ENCODE data around the gene PELI3. TPM values are rescaled to one million over a fixed set of nuclear protein-coding genes. Genes with fewer than 3 reads are reported as not detected.
A peak's percentile ranks its signal among the peaks of the same experiment; 100 is the strongest.

PELI3 gene
- total and polyA plus RNA-seq, 10 of the 15 experiments (the other 5 are each of a cell fraction or from before 2014, with no cell fraction given) = 0.14 to 1.5 (median 0.66) TPM

DNA sequence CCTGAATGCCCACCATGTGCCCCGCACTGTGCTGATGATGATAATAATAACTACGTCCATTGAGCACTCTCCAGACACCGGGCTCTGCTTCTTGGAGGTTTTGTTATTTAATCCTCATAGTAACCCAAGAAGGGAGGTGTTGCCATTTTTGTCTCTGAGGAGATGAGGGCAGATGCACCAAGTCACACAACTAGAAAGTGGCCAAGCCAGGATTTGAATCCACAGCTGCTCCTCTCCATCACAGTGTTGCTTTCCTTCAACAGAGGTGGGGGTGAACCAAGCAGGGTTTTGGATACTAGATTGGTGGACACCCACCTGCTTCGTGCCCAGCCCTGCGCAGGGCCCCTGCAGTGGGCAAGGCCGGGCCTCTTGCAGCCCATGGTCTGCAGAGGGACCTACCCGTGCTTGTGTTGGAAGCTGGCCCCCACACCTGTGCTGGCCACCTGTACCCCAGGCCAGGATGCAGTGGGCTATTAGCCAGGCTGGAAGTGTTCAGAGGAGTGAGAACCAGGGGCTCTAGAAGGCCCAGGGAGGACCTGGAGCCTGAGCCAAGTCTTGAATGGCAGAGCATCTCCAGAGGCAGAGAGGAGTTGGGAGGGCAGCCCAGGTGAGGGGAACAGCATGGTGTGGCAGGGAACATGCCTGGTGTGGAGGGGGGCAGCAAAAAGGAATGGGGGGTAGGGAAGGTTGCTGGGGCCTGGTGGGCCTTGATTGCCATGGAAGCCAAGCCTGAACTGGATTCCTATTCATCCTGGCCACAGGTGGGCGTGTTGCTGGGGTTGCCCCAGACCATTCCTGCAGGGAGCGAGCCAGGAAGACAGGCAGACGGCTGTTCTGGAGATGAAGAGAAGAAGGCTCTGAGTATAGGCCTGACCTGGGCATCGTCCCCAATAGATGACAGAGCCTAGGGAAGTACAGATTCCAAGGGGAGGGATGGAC, 10.8 kb downstream of the PELI3 start (continued):
- TF ChIP-seq, protein P1, sequence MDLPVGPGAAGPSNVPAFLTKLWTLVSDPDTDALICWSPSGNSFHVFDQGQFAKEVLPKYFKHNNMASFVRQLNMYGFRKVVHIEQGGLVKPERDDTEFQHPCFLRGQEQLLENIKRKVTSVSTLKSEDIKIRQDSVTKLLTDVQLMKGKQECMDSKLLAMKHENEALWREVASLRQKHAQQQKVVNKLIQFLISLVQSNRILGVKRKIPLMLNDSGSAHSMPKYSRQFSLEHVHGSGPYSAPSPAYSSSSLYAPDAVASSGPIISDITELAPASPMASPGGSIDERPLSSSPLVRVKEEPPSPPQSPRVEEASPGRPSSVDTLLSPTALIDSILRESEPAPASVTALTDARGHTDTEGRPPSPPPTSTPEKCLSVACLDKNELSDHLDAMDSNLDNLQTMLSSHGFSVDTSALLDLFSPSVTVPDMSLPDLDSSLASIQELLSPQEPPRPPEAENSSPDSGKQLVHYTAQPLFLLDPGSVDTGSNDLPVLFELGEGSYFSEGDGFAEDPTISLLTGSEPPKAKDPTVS (IDR thresholded peaks at IDR 0.05; ENCODE audit: low read depth, low read length) = no peak

DNA sequence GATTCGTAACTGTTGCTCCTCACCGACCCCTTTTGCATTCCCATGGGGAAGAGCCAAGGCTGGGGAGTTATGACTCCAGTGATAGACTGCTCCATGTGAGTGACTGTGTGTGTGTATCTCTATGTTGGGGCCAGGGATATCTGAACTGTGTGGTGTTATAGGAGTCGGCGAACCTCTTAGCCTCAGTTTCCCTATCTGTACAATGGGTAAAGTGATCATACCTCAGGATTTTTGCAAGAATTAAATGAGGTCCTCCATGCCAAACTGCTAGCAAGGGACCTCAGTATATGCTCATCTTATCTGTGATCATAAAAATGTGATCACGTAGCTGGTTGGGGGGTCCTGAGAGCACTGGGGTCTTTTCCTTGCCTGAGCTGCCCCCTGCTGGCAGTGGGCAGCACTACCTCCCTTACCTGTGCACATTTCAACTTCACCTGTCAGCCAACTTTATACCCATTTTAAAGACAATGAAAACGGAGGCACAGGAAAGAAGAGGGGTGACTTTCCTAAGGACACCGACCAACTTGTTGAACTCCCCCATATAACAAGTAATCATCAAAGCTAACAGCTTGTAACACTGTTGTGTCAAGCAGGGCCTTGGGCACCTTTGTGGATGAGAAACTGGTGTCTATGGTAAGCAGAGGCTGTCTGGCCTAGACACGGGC, 12.2 kb downstream of the PELI3 start:
- Histone ChIP-seq H3K4me2 (ENCODE audit: control insufficient read depth, insufficient read depth) (peak overlapping the region; percentile 87), H3K27me3 (replicated peaks in 1 of 2; ENCODE audit: control insufficient read depth in 2 of 2, insufficient read depth in 2 of 2, low read length in 1 of 2) (no peaks in the 10 kb centered on the region), H3K4me3 (peak overlapping the region; percentile 95), H2AFZ (ENCODE audit: control insufficient read depth, low read depth, low read length) (no peak overlapping the region), H4K20me1 (ENCODE audit: control insufficient read depth, insufficient read depth) (no peaks in the 10 kb centered on the region), H3K4me1 (ENCODE audit: control insufficient read depth, insufficient read depth, low read length) (peaks cover 6% of the 10 kb centered on the region), H3K36me3 (ENCODE audit: control insufficient read depth in 2 of 2, insufficient read depth in 2 of 2, low read length in 1 of 2) (peaks cover 0 to 2% of the 10 kb centered on the region in 2 experiments; a peak in 1 of 4 replicates), H3K79me2 (ENCODE audit: control insufficient read depth, insufficient read depth, low read length) (peaks cover 23% of the 10 kb centered on the region), H3K27ac (ENCODE audit: control insufficient read depth, insufficient read depth) (no peak overlapping the region; the same call in 1 of the 2 replicates), H3K9ac (ENCODE audit: control insufficient read depth, insufficient read depth, low read length) (peak overlapping the region; percentile 95), H3K9me3 (replicated peaks; ENCODE audit: control insufficient read depth, insufficient read depth, low read length) (no peaks in the 10 kb centered on the region)
- SMC1A ChIA-PET (ENCODE audit: uncharacterized antibody, unreplicated experiment) = interaction anchor here (0.7 to 2.7 kb wide), 10 partner anchors 20 to 200 kb away, joined by 3 to 10 read pairs (median 4); partner anchors contain the start of genes MRPL11 and NPAS4
- POLR2A ChIA-PET = interaction anchor here (1.6 kb wide), 1 partner anchor 199 kb away, joined by 7 read pairs; the partner anchor contains the start of gene RBM4B
- BruUV-seq (replicated peaks) = no TSS peak
- RAD21 ChIA-PET (ENCODE audit: unreplicated experiment) = interaction anchor here (0.6 to 3.7 kb wide), 6 partner anchors 12 to 199 kb away, joined by 3 to 23 read pairs (median 6); partner anchors contain the start of genes MRPL11, NPAS4, PELI3 and RBM4B
- WGBS (ENCODE audit: insufficient coverage, insufficient replicate concordance, low lambda C conversion rate, missing lambda C conversion rate) = 43% methylated on average over 8 of the region's 8 CpGs
- CTCF ChIA-PET = interaction anchor here (0.6 to 3.6 kb wide), 23 partner anchors 8 to 199 kb away, joined by 3 to 41 read pairs (median 5); partner anchors contain the start of genes MRPL11, PELI3, RBM4B and ZDHHC24
- FAIRE-seq (peak; percentile 23), ATAC-seq (peak; percentile 6; the same call in 1 of the 3 replicates), DNase-seq (ENCODE audit: low read depth, low spot score) (no peak)
- intact Hi-C loops (cut with micrococcal nuclease; ENCODE audit: unreplicated experiment) (loop anchor here (1.0 kb wide), 1 partner anchor 71 kb away; no protein-coding TSS in a partner anchor), in situ Hi-C loops (cut with MboI) (no loop called here)
- TF ChIP-seq SREBF2 (IDR thresholded peaks at IDR 0.05; ENCODE audit: low read length) (no peak), NFYB (IDR thresholded peaks at IDR 0.05; ENCODE audit: insufficient read depth, low read depth, low read length) (no peak), PML (IDR thresholded peaks at IDR 0.05; ENCODE audit: low read length) (no peak), TBL1XR1 (IDR thresholded peaks at IDR 0.05; ENCODE audit: low read depth, low read length) (no peak), STAT3 (IDR thresholded peaks at IDR 0.05; ENCODE audit: low read depth, low read length) (no peak), ETV6 (conservative IDR thresholded peaks at IDR 0.05 in 1 of 2, IDR thresholded peaks at IDR 0.05 in 1 of 2; ENCODE audit: borderline replicate concordance in 1 of 2, low read depth in 1 of 2) (no peak), NRF1 (conservative IDR thresholded peaks at IDR 0.05; ENCODE audit: low read depth, low read length) (no peak), EP300 (IDR thresholded peaks at IDR 0.05; ENCODE audit: borderline replicate concordance in 1 of 2, control insufficient read depth in 1 of 2, low read depth in 2 of 2, low read length in 2 of 2) (no peak), RFX5 (IDR thresholded peaks at IDR 0.05; ENCODE audit: low read depth, low read length) (no peak)
- TF ChIP-seq, protein P2, sequence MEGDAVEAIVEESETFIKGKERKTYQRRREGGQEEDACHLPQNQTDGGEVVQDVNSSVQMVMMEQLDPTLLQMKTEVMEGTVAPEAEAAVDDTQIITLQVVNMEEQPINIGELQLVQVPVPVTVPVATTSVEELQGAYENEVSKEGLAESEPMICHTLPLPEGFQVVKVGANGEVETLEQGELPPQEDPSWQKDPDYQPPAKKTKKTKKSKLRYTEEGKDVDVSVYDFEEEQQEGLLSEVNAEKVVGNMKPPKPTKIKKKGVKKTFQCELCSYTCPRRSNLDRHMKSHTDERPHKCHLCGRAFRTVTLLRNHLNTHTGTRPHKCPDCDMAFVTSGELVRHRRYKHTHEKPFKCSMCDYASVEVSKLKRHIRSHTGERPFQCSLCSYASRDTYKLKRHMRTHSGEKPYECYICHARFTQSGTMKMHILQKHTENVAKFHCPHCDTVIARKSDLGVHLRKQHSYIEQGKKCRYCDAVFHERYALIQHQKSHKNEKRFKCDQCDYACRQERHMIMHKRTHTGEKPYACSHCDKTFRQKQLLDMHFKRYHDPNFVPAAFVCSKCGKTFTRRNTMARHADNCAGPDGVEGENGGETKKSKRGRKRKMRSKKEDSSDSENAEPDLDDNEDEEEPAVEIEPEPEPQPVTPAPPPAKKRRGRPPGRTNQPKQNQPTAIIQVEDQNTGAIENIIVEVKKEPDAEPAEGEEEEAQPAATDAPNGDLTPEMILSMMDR (IDR thresholded peaks at IDR 0.05 in 2 of 3, conservative IDR thresholded peaks at IDR 0.05 in 1 of 3; ENCODE audit: control insufficient read depth in 2 of 3, extremely low read depth in 1 of 3, insufficient read depth in 1 of 3, low read depth in 3 of 3, low read length in 3 of 3) = peak; percentile 82 to 87 (median 87)
- TF ChIP-seq, protein P3, sequence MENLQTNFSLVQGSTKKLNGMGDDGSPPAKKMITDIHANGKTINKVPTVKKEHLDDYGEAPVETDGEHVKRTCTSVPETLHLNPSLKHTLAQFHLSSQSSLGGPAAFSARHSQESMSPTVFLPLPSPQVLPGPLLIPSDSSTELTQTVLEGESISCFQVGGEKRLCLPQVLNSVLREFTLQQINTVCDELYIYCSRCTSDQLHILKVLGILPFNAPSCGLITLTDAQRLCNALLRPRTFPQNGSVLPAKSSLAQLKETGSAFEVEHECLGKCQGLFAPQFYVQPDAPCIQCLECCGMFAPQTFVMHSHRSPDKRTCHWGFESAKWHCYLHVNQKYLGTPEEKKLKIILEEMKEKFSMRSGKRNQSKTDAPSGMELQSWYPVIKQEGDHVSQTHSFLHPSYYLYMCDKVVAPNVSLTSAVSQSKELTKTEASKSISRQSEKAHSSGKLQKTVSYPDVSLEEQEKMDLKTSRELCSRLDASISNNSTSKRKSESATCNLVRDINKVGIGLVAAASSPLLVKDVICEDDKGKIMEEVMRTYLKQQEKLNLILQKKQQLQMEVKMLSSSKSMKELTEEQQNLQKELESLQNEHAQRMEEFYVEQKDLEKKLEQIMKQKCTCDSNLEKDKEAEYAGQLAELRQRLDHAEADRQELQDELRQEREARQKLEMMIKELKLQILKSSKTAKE (IDR thresholded peaks at IDR 0.05; ENCODE audit: low read depth, poor library complexity, severe bottlenecking) = no peak

All from GM12878 (cell line).